ENCODE results near the gene SYT15.

GRCh38 chr10:46549171-46550075, 29.5 kb upstream of the SYT15 start:
- TF ChIP-seq CTCF (IDR thresholded peaks at IDR 0.05 in 8 of 11, conservative IDR thresholded peaks at IDR 0.05 in 3 of 11) (no peak), POLR2AphosphoS5 (IDR thresholded peaks at IDR 0.05) (no peak)

Measured in spleen (tissue), 7 donors.